H1 (cell line): ENCODE results near the gene FBXL5. TPM values are rescaled to one million over a fixed set of nuclear protein-coding genes. Genes with fewer than 3 reads are reported as not detected.
A peak's percentile ranks its signal among the peaks of the same experiment; 100 is the strongest.

ENCODE experiments used
- CTCF ChIA-PET: fragments of 300-600 bp; sonication (Branson Sonifier 250); formaldehyde crosslinking; loops from one replicate; lab custom pipeline; 2021; ENCODE audit not compliant: partially characterized antibody; lab: Charles Lee
- POLR2A ChIA-PET: fragments of 300-600 bp; sonication (Branson Sonifier 250); formaldehyde crosslinking; loops from one replicate; lab custom pipeline; 2021; ENCODE audit warnings: inconsistent platforms; ENCODE audit not compliant: partially characterized antibody; lab: Charles Lee
- DNase-seq, 2 experiments: peaks; one replicate each; pipeline versions ENCODE4 v3.0.0 to v3.0.0-alpha.2; 2010 to 2022; ENCODE audit warnings: low spot score in 2 of 2, low read depth in 1 of 2, mixed read lengths in 1 of 2
- FAIRE-seq: peaks from 2 replicates; lab custom pipeline; 2011; peaks lifted over from hg19 to GRCh38; lab: Jason Lieb, UNC
- H2AFZ ChIP-seq: 2 replicates; pipeline ENCODE4 v1.8.1; 2012; ENCODE audit warnings: low read length, inconsistent platforms
- H2AK5ac ChIP-seq: 2 replicates; pipeline ENCODE4 v1.6.1; 2013; ENCODE audit warnings: low read depth, low read length
- H2BK120ac ChIP-seq: replicated peaks from 2 replicates; pipeline ENCODE3; 2013; ENCODE audit warnings: low read depth, low read length, inconsistent platforms
- H2BK12ac ChIP-seq: 2 replicates; pipeline ENCODE4 v1.6.1; 2013; ENCODE audit warnings: low read depth, low read length
- H2BK15ac ChIP-seq: 2 replicates; pipeline ENCODE4 v1.6.1; 2013; ENCODE audit warnings: low read length
- H2BK20ac ChIP-seq: 2 replicates; pipeline ENCODE4 v1.6.1; 2013; ENCODE audit warnings: low read length
- H2BK5ac ChIP-seq: 2 replicates; pipeline ENCODE4 v1.6.1; 2013; ENCODE audit warnings: low read depth, low read length
- H3K14ac ChIP-seq: 2 replicates; pipeline ENCODE4 v1.6.1; 2013; ENCODE audit warnings: inconsistent platforms; ENCODE audit not compliant: insufficient read length
- H3K18ac ChIP-seq: 2 replicates; pipeline ENCODE4 v1.6.1; 2013; ENCODE audit warnings: low read length; ENCODE audit errors: extremely low read depth
- H3K23ac ChIP-seq: 2 replicates; pipeline ENCODE4 v1.6.1; 2013; ENCODE audit warnings: inconsistent platforms; ENCODE audit not compliant: insufficient read length
- H3K23me2 ChIP-seq: 2 replicates; pipeline ENCODE4 v1.6.1; 2013; ENCODE audit warnings: low read depth, low read length
- H3K27ac ChIP-seq: 2 replicates; pipeline ENCODE4 v1.6.1; 2011; ENCODE audit warnings: low read depth, low read length, inconsistent platforms
- H3K27me3 ChIP-seq, 4 experiments: replicated peaks in 1 of 4; 1 replicate in 1 of 4; 2 replicates in 3 of 4; pipeline versions ENCODE4 v1.6.1 to v1.8.1; 2011 to 2013; ENCODE audit warnings: low read length in 3 of 4, mild to moderate bottlenecking in 3 of 4, inconsistent platforms in 2 of 4, mixed read lengths in 2 of 4, moderate library complexity in 1 of 4; ENCODE audit not compliant: control insufficient read depth in 3 of 4, insufficient read depth in 3 of 4; ENCODE audit errors: extremely low read depth in 1 of 4
- H3K36me3 ChIP-seq, 4 experiments: 2 replicates each; pipeline versions ENCODE4 v1.6.1 to v1.8.1; 2011 to 2013; ENCODE audit warnings: mild to moderate bottlenecking in 4 of 4, low read length in 3 of 4, moderate library complexity in 2 of 4, control low read depth in 1 of 4, inconsistent platforms in 1 of 4; ENCODE audit not compliant: insufficient read depth in 4 of 4, control insufficient read depth in 2 of 4
- H3K4ac ChIP-seq: replicated peaks from 2 replicates; pipeline ENCODE3; 2013; ENCODE audit warnings: low read length, low read depth, mixed read lengths, inconsistent platforms; ENCODE audit not compliant: insufficient read length
- H3K4me1 ChIP-seq, 4 experiments: replicated peaks in 1 of 4; 1 replicate in 1 of 4; 2 replicates in 3 of 4; pipeline versions ENCODE4 v1.6.1 to v1.8.1; 2011 to 2013; ENCODE audit warnings: low read length in 3 of 4, inconsistent platforms in 2 of 4, mixed read lengths in 1 of 4; ENCODE audit not compliant: insufficient read depth in 4 of 4, control insufficient read depth in 3 of 4
- H3K4me2 ChIP-seq, 2 experiments: 2 replicates each; pipeline versions ENCODE4 v1.6.1 to v1.8.1; 2011 to 2013; ENCODE audit warnings: low read depth in 2 of 2, low read length in 2 of 2, control low read depth in 1 of 2, inconsistent platforms in 1 of 2, mild to moderate bottlenecking in 1 of 2; ENCODE audit not compliant: insufficient read depth in 1 of 2
- H3K4me3 ChIP-seq, 4 experiments: fragments of 200-600, 300-600 bp in 1 of 4; sonication (generic), shearing (Covaris generic), sonication (Bioruptor Twin) in 1 of 4; 2 replicates each; pipeline versions ENCODE4 v1.5.1 to v1.8.1; 2011 to 2016; ENCODE audit warnings: low read length in 4 of 4, low read depth in 3 of 4, control low read depth in 2 of 4, inconsistent platforms in 2 of 4, mild to moderate bottlenecking in 2 of 4, mixed read lengths in 1 of 4, moderate library complexity in 1 of 4; ENCODE audit not compliant: insufficient read depth in 2 of 4; ENCODE audit errors: extremely low read depth in 1 of 4
- H3K56ac ChIP-seq: replicated peaks from 2 replicates; pipeline ENCODE3; 2013; ENCODE audit warnings: low read depth, mild to moderate bottlenecking, mixed read lengths, low read length, inconsistent platforms; ENCODE audit not compliant: insufficient read length
- H3K79me1 ChIP-seq: 2 replicates; pipeline ENCODE4 v1.6.1; 2013; ENCODE audit warnings: low read depth, low read length, control low read depth
- H3K79me2 ChIP-seq, 2 experiments: 2 replicates each; pipeline versions ENCODE4 v1.6.1 to v1.8.1; 2012 to 2013; ENCODE audit warnings: low read length in 2 of 2, mild to moderate bottlenecking in 2 of 2, inconsistent platforms in 1 of 2; ENCODE audit not compliant: insufficient read depth in 2 of 2, control insufficient read depth in 1 of 2
- H3K9ac ChIP-seq, 4 experiments: replicated peaks in 1 of 4; 1 replicate in 1 of 4; 2 replicates in 3 of 4; pipeline versions ENCODE4 v1.6.1 to v1.8.1; 2011 to 2013; ENCODE audit warnings: low read depth in 3 of 4, low read length in 3 of 4, control low read depth in 2 of 4, mild to moderate bottlenecking in 2 of 4, moderate library complexity in 2 of 4, inconsistent platforms in 1 of 4; ENCODE audit errors: extremely low read depth in 1 of 4
- H3K9me3 ChIP-seq, 2 experiments: 2 replicates each; pipeline versions ENCODE4 v1.6.1 to v1.8.1; 2012 to 2013; ENCODE audit warnings: mild to moderate bottlenecking in 2 of 2, moderate library complexity in 2 of 2, control low read depth in 1 of 2, inconsistent platforms in 1 of 2, low read depth in 1 of 2, low read length in 1 of 2, mixed read lengths in 1 of 2; ENCODE audit not compliant: insufficient read depth in 2 of 2
- H4K20me1 ChIP-seq, 2 experiments: replicated peaks in 1 of 2; 2 replicates each; pipeline versions ENCODE3 to v1.8.1; 2011 to 2013; ENCODE audit warnings: inconsistent platforms in 2 of 2, low read length in 2 of 2, mild to moderate bottlenecking in 1 of 2; ENCODE audit not compliant: insufficient read depth in 2 of 2, control insufficient read depth in 1 of 2
- H4K5ac ChIP-seq: 2 replicates; pipeline ENCODE4 v1.6.1; 2013; ENCODE audit warnings: low read length, low read depth, mixed read lengths, inconsistent platforms; ENCODE audit not compliant: insufficient read length
- H4K8ac ChIP-seq: 2 replicates; pipeline ENCODE4 v1.8.0; 2013; ENCODE audit warnings: mild to moderate bottlenecking, moderate library complexity, low read length, inconsistent platforms; ENCODE audit not compliant: insufficient read depth; ENCODE audit errors: extremely low read depth
- H4K91ac ChIP-seq: replicated peaks from 2 replicates; pipeline ENCODE3; 2013; ENCODE audit warnings: low read length, mixed read lengths, inconsistent platforms; ENCODE audit not compliant: insufficient read length
- BACH1 ChIP-seq: IDR thresholded peaks from 2 replicates; pipeline ENCODE4 v1.6.1; 2012; ENCODE audit warnings: low read length, improper control_type of control experiment
- CBX5 ChIP-seq: fragments of 300-800, 300-1000 bp; sonication (generic); IDR thresholded peaks from 2 replicates; pipeline ENCODE4 v1.7.1; 2016; ENCODE audit warnings: antibody characterized with exemption, low read length, low read depth
- CHD1 ChIP-seq: IDR thresholded peaks from 2 replicates; pipeline ENCODE4 v1.6.1; 2012; ENCODE audit warnings: low read depth, low read length, improper control_type of control experiment
- GABPA ChIP-seq: IDR thresholded peaks from 2 replicates; pipeline ENCODE4 v1.6.1; 2011; ENCODE audit warnings: mild to moderate bottlenecking, low read length, moderate library complexity, borderline replicate concordance; ENCODE audit not compliant: insufficient read depth
- JUND ChIP-seq: IDR thresholded peaks from 2 replicates; pipeline ENCODE4 v1.6.1; 2011; ENCODE audit warnings: mild to moderate bottlenecking, improper control_type of control experiment, low read length
- KDM4A ChIP-seq: IDR thresholded peaks from one replicate; pipeline ENCODE4 v1.7.1; 2012; ENCODE audit warnings: low read depth, mild to moderate bottlenecking, moderate library complexity, low read length, inconsistent platforms; ENCODE audit not compliant: severe bottlenecking
- WGBS, 2 experiments: shearing (Covaris generic) in 1 of 2; methylation state at CpG; one replicate each; pipeline versions ENCODE4 v1.1.6 to v1.1.7; 2013 to 2015; ENCODE audit warnings: low lambda C conversion rate in 2 of 2, mixed read lengths in 2 of 2, inconsistent platforms in 1 of 2, low coverage in 1 of 2, missing lambda C conversion rate in 1 of 2; ENCODE audit not compliant: insufficient replicate concordance in 2 of 2, insufficient coverage in 1 of 2, insufficient read length in 1 of 2; ENCODE audit errors: extremely low coverage in 1 of 2, missing lambda C conversion rate in 1 of 2; 5-methylcytosine and 5-hydroxymethylcytosine counted together
- polyA plus RNA-seq, 7 experiments: library from polyadenylated mRNA; depleted of rRNA in 3 of 7; stranded (reverse) in 5 of 7; unstranded in 2 of 7; fragments of >200 nt in 5 of 7; fragments of 200-250 nt in 2 of 7; gene quantifications; 1 replicate in 5 of 7; 2 replicates in 1 of 7; 4 replicates in 1 of 7; pipeline versions ENCODE4 v1.2.1 to v1.2.3, GENCODE V29; 2011 to 2013; ENCODE audit warnings: missing spikeins in 2 of 7, mixed read lengths in 2 of 7
- total RNA-seq: library from RNA; stranded (reverse); fragmentation: NEBNext Ultra II Directional; extraction: Animal tissue kit (Norgen Biotek cat#: 25700); gene quantifications from 2 replicates; pipeline ENCODE4 v1.2.1, GENCODE V29; 2021
- TF ChIP-seq, protein P1 (sequence below): IDR thresholded peaks from 2 replicates; pipeline ENCODE4 v1.6.1; 2011; ENCODE audit warnings: low read length, improper control_type of control experiment

Gene FBXL5
- total and polyA plus RNA-seq, 2 of the 8 experiments (the other 6 are each of a cell fraction or from before 2014, with no cell fraction given): 34.6 to 62.7 TPM

DNA sequence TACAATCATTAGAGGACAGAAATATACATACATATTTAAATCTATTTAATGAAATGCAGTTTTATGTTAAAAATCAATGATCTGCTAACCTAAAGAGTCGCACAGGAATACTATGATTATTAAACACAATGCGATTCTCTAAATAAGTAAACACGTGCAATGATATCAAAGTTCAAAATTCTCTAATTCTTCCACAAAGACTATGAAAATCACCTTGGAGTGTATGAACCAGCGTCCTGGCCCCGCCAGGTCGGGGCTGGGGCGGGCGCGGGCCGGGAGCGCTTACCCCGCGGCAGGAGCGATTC, 25.9 kb upstream of the FBXL5 start:
- Histone ChIP-seq H3K18ac (peak overlapping the region; percentile 63; the same call in 1 of the 2 replicates), H3K14ac (no peak overlapping the region), H4K20me1 (peaks cover 0 to 3% of the 10 kb centered on the region in 2 experiments), H4K5ac (peak overlapping the region; percentile 31), H3K9me3 (no peaks in the 10 kb centered on the region), H3K4me1 (peaks cover 2 to 15% (median 12%) of the 10 kb centered on the region in 4 experiments; a peak in 4 of 7 replicates), H2BK120ac (no peak overlapping the region), H3K4ac (no peak overlapping the region), H2AFZ (no peak overlapping the region), H3K79me1 (no peaks in the 10 kb centered on the region; the same call in 1 of the 2 replicates), H3K27me3 (no peaks in the 10 kb centered on the region), H3K36me3 (no peaks in the 10 kb centered on the region), H2BK5ac (peak overlapping the region; percentile 89), H3K56ac (peak overlapping the region; percentile 94), H3K79me2 (peaks cover 3 to 75% of the 10 kb centered on the region in 2 experiments; a peak in 3 of 4 replicates), H4K8ac (peak overlapping the region; percentile 73; the same call in 1 of the 2 replicates), H2BK20ac (no peak overlapping the region), H3K23me2 (peaks cover 3% of the 10 kb centered on the region), H3K4me3 (peak overlapping the region; percentile 86 to 97 (median 91)), H3K9ac (peak overlapping the region; percentile 69 to 91 (median 79)), H2BK12ac (no peak overlapping the region), H3K23ac (no peak overlapping the region), H4K91ac (no peak overlapping the region), H2BK15ac (no peak overlapping the region), H3K27ac (peak overlapping the region; percentile 88), H3K4me2 (peak overlapping the region; percentile 49 to 98), H2AK5ac (no peak overlapping the region)
- WGBS, 2 experiments: 0% methylated on average over 14 of the region's 14 CpGs; no CpG with 5 or more reads in 1 of the 2 experiments
- TF ChIP-seq CBX5: no peak
- TF ChIP-seq CHD1: peak; percentile 80; the same call in 1 of the 2 replicates
- no peak for TF ChIP-seq GABPA
- TF ChIP-seq BACH1: no peak
- no peak for TF ChIP-seq KDM4A
- TF ChIP-seq, protein P1, sequence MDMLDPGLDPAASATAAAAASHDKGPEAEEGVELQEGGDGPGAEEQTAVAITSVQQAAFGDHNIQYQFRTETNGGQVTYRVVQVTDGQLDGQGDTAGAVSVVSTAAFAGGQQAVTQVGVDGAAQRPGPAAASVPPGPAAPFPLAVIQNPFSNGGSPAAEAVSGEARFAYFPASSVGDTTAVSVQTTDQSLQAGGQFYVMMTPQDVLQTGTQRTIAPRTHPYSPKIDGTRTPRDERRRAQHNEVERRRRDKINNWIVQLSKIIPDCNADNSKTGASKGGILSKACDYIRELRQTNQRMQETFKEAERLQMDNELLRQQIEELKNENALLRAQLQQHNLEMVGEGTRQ: no peak
- TF ChIP-seq JUND: no peak
- no peak for DNase-seq
- FAIRE-seq: no peak
- POLR2A ChIA-PET: interaction anchor here (0.7 to 4.0 kb wide), 13 partner anchors 9 to 133 kb away, joined by 3 to 64 read pairs (median 6); partner anchors contain the start of genes BST1 and FBXL5
- CTCF ChIA-PET: interaction anchor here (0.7 kb wide), 1 partner anchor 223 kb away, joined by 3 read pairs; no protein-coding TSS in a partner anchor
